ENCODE data around the gene RAI1.

The RAI1 gene

GRCh38 chr17:17730250-17730935, 49.1 kb downstream of the RAI1 start (continued):
- no peak for TF ChIP-seq CSRNP3 (CRISPR knock-in tag; IDR thresholded peaks at IDR 0.05)

GRCh38 chr17:17732444-17732843, 51.2 kb downstream of the RAI1 start:
- TF ChIP-seq, protein P1, sequence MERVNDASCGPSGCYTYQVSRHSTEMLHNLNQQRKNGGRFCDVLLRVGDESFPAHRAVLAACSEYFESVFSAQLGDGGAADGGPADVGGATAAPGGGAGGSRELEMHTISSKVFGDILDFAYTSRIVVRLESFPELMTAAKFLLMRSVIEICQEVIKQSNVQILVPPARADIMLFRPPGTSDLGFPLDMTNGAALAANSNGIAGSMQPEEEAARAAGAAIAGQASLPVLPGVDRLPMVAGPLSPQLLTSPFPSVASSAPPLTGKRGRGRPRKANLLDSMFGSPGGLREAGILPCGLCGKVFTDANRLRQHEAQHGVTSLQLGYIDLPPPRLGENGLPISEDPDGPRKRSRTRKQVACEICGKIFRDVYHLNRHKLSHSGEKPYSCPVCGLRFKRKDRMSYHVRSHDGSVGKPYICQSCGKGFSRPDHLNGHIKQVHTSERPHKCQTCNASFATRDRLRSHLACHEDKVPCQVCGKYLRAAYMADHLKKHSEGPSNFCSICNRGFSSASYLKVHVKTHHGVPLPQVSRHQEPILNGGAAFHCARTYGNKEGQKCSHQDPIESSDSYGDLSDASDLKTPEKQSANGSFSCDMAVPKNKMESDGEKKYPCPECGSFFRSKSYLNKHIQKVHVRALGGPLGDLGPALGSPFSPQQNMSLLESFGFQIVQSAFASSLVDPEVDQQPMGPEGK (CRISPR knock-in tag; IDR thresholded peaks at IDR 0.05; ENCODE audit: borderline replicate concordance) = no peak
- no peak for TF ChIP-seq RARB (CRISPR knock-in tag; IDR thresholded peaks at IDR 0.05)
- TF ChIP-seq SNAI2 (CRISPR knock-in tag; IDR thresholded peaks at IDR 0.05) = no peak
- no peak for TF ChIP-seq ZFP30 (CRISPR knock-in tag; IDR thresholded peaks at IDR 0.05)
- no peak for TF ChIP-seq ZFP3 (CRISPR knock-in tag; IDR thresholded peaks at IDR 0.05)
- TF ChIP-seq ISL1 (CRISPR knock-in tag; IDR thresholded peaks at IDR 0.05) = no peak
- ATAC-seq = no peak

DNA sequence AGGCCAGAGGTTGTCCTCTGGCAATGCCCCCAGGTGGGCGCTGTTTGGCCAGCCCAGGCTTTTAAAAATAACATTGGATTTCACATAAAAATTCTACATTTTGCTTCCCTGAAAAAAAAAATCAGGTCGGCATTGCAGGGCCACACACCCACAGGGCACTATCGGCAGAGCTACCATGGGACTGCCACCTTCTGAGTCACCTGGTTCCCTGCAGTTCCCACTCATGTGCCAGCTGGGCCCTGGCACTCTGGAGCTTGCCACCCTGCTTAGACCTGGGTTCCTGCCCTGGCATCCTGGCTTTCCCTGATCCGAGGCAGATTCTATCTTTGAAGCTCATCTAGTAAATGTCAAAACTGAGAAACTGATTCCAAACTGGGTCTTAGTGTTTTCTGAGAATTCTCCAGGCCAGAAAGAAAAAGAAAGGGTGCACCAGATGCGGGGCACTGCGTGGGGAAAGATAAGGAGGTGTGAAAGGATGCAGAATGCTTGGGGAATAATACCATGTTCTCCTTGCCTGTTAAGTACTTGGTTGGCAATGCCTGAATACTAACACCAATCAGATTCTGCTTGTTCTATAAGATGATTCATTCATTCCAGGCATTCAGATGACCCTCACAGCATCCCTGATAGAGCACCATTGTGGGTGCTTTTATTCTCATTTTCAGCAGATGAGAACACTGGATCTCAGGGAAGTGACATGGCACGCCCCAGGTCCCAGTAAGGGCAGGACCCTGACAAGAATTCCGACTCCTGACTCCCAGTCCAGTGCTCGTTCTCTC, 51.8 kb downstream of the RAI1 start:
- no peak for TF ChIP-seq TOX (CRISPR knock-in tag; IDR thresholded peaks at IDR 0.05; ENCODE audit: borderline replicate concordance)
- no peak for TF ChIP-seq OSR1 (CRISPR knock-in tag; IDR thresholded peaks at IDR 0.05)
- TF ChIP-seq ZFP3 (CRISPR knock-in tag; IDR thresholded peaks at IDR 0.05) = no peak
- TF ChIP-seq BACH2 (CRISPR knock-in tag; IDR thresholded peaks at IDR 0.05; ENCODE audit: borderline replicate concordance) = no peak
- TF ChIP-seq CSRNP3 (CRISPR knock-in tag; IDR thresholded peaks at IDR 0.05) = no peak
- no peak for TF ChIP-seq ZNF8 (CRISPR knock-in tag; IDR thresholded peaks at IDR 0.05)
- no peak for TF ChIP-seq ZNF565 (CRISPR knock-in tag; conservative IDR thresholded peaks at IDR 0.05; ENCODE audit: low read depth)
- TF ChIP-seq, protein P2, sequence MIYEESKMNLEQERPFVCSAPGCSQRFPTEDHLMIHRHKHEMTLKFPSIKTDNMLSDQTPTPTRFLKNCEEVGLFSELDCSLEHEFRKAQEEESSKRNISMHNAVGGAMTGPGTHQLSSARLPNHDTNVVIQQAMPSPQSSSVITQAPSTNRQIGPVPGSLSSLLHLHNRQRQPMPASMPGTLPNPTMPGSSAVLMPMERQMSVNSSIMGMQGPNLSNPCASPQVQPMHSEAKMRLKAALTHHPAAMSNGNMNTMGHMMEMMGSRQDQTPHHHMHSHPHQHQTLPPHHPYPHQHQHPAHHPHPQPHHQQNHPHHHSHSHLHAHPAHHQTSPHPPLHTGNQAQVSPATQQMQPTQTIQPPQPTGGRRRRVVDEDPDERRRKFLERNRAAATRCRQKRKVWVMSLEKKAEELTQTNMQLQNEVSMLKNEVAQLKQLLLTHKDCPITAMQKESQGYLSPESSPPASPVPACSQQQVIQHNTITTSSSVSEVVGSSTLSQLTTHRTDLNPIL (CRISPR knock-in tag; IDR thresholded peaks at IDR 0.05; ENCODE audit: low read depth) = no peak
- TF ChIP-seq RARB (CRISPR knock-in tag; IDR thresholded peaks at IDR 0.05) = no peak
- TF ChIP-seq POU6F1 (CRISPR knock-in tag; IDR thresholded peaks at IDR 0.05; ENCODE audit: borderline replicate concordance, low read depth) = no peak
- TF ChIP-seq PPARA (CRISPR knock-in tag; IDR thresholded peaks at IDR 0.05; ENCODE audit: borderline replicate concordance) = no peak
- TF ChIP-seq ARNTL (CRISPR knock-in tag; IDR thresholded peaks at IDR 0.05; ENCODE audit: borderline replicate concordance, low read depth) = no peak
- TF ChIP-seq GLIS3 (CRISPR knock-in tag; IDR thresholded peaks at IDR 0.05) = no peak
- no peak for TF ChIP-seq SNAI2 (CRISPR knock-in tag; IDR thresholded peaks at IDR 0.05)
- no peak for TF ChIP-seq ISL1 (CRISPR knock-in tag; IDR thresholded peaks at IDR 0.05)
- TF ChIP-seq, protein P1 (CRISPR knock-in tag; IDR thresholded peaks at IDR 0.05; ENCODE audit: borderline replicate concordance) = no peak
- TF ChIP-seq, protein P3, sequence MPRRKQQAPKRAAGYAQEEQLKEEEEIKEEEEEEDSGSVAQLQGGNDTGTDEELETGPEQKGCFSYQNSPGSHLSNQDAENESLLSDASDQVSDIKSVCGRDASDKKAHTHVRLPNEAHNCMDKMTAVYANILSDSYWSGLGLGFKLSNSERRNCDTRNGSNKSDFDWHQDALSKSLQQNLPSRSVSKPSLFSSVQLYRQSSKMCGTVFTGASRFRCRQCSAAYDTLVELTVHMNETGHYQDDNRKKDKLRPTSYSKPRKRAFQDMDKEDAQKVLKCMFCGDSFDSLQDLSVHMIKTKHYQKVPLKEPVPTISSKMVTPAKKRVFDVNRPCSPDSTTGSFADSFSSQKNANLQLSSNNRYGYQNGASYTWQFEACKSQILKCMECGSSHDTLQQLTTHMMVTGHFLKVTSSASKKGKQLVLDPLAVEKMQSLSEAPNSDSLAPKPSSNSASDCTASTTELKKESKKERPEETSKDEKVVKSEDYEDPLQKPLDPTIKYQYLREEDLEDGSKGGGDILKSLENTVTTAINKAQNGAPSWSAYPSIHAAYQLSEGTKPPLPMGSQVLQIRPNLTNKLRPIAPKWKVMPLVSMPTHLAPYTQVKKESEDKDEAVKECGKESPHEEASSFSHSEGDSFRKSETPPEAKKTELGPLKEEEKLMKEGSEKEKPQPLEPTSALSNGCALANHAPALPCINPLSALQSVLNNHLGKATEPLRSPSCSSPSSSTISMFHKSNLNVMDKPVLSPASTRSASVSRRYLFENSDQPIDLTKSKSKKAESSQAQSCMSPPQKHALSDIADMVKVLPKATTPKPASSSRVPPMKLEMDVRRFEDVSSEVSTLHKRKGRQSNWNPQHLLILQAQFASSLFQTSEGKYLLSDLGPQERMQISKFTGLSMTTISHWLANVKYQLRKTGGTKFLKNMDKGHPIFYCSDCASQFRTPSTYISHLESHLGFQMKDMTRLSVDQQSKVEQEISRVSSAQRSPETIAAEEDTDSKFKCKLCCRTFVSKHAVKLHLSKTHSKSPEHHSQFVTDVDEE (CRISPR knock-in tag; IDR thresholded peaks at IDR 0.05) = no peak
- no peak for TF ChIP-seq ESRRG (CRISPR knock-in tag; IDR thresholded peaks at IDR 0.05)
- no peak for TF ChIP-seq TCF4 (CRISPR knock-in tag; IDR thresholded peaks at IDR 0.05; ENCODE audit: borderline replicate concordance)

More for the DNA sequence above, 51.8 kb downstream of the RAI1 start:
- peak; percentile 79 for ATAC-seq

Measured in SK-N-SH treated with all-trans-retinoic acid at 6 μM for 48 hours (cell line).